GM18508 (cell line): ENCODE measurements around the gene SLC35A3.
"Not testable (repeated sequence)": the region's sequence is repeated elsewhere in the genome, so short reads cannot be mapped to it uniquely, and the experiment has no call there.

Experiments used
- ATAC-seq: cut with Tn5 transposase; IDR thresholded peaks from one replicate; pipeline ENCODE4 v1.9.1; 2021; ENCODE audit warnings: moderate number of reproducible peaks; ENCODE audit not compliant: insufficient read depth, unreplicated experiment

SLC35A3 gene

GRCh38 chr1:100027212-100027611 lies 57.4 kb downstream of the SLC35A3 start:
- no peak for ATAC-seq

- no peak for ATAC-seq
Measured at GRCh38 chr1:100028765-100029164, 59.0 kb downstream of the SLC35A3 start.

GRCh38 chr1:100034470-100034869 lies 64.7 kb downstream of the SLC35A3 start:
- ATAC-seq: no peak

DNA sequence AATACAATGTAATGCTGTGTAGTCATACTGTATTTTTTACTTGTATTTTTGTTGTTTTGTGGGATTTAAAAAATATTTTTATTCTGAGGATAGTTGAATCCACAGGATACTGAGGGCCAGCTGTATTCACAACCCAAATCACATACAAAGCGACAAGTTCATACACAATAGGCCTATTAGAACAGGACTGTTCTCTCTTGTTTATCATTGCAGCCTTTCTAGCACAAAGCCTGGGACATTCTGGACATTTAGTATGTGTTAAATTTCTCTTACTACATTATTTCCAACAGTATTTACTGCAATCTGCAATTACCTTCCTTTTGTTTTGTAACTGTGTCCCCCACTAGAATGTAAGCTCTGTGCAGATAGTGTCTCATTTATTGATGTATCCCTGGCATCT lies 65.4 kb downstream of the SLC35A3 start:
- no peak for ATAC-seq

- no peak for ATAC-seq
Measured at GRCh38 chr1:100036718-100037655, 67.2 kb downstream of the SLC35A3 start.

GRCh38 chr1:100037656-100037926 lies 67.8 kb downstream of the SLC35A3 start:
- no peak for ATAC-seq

- ATAC-seq: peak; percentile 54
Measured at GRCh38 chr1:100037927-100038659, 68.3 kb downstream of the SLC35A3 start.

DNA sequence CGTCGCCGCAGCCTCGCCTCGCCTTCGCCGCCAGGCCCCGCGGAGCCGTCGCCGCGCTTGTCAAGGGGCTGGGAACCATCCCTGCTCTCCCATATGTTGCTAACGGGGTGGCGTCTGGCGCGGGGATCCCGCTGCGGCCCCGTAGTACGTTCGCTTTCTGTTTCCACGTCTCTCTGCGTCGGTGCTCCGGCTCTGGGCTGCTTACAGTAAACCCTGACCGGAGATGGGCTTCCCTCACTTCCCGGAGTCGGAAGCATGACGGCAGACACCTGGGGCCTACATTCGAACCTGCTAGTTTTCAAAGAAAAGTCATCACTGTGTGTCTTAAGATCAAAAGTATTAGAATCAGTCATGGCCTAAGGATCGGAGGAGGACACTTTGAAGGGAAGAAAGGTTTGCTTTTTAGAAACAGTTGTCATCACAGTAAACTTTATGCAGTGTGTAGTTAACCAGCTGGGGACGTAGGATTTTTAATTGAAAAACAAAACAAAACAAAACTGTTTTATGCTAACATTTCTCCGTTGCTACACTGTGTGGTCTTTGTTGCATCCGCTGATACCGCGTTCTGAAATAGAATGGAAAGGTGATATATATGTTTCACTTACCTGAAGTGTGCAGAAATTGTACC lies 69.0 kb downstream of the SLC35A3 start:
- ATAC-seq: peak; percentile 35

DNA sequence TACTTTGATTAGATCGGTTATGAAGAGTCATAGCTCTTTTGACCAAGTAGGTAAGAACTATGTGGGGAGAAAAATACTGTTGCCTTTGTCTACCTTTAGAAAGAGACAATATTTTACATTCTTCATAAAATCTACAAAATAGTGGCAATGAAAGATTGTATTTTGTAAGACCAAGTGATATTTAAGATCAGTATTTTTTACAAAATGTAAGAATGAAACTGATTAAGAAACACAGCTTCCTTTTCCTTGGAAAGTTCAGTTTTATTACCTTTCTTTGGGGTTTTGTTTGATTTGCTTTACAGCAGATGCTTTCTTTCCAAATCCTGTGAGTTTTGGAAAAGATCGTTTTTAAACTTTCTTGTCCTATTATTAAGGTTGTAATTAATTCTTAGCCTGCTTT lies 69.8 kb downstream of the SLC35A3 start:
- no peak for ATAC-seq

GRCh38 chr1:100045206-100045605 lies 75.4 kb downstream of the SLC35A3 start:
- no peak for ATAC-seq

GRCh38 chr1:100047235-100047708 lies 77.5 kb downstream of the SLC35A3 start:
- ATAC-seq: not testable (repeated sequence)

DNA sequence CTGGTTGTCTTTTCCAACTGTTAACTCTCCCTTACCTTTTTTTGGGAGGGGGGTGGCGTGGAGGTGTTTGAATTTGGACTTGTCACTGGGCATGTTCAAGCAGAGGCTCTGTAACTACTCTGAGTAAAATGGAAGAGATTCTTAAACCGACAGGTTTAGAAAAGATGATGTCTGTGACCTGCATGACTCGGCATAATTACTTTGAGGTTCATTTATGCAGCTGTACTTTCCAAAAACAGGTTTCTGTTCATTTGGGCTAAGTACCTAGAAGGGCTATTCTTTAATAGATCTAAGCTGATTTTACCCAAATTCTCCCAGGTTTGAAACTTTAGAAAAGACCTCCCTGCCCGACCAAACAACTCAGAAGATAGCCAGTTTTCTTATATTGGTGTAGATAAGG lies 80.3 kb downstream of the SLC35A3 start:
- no peak for ATAC-seq

DNA sequence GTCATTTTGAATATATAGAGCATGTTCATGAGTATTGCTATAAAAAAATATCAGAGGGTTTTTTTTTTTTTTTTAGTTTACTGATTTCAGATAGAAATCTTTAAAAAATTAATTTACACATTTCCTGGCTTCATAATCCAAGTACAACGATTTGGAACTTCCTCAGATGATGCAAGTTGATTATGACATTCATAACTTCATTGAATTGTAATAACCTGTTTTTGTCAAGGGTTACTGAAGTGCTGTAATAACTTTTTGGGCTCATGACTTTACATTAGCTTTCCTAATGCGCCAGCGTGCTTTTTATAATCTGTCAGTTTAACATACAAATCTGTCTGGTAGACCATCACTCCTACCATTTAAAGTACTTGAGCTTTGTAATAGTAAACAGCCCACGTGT lies 81.6 kb downstream of the SLC35A3 start:
- no peak for ATAC-seq

DNA sequence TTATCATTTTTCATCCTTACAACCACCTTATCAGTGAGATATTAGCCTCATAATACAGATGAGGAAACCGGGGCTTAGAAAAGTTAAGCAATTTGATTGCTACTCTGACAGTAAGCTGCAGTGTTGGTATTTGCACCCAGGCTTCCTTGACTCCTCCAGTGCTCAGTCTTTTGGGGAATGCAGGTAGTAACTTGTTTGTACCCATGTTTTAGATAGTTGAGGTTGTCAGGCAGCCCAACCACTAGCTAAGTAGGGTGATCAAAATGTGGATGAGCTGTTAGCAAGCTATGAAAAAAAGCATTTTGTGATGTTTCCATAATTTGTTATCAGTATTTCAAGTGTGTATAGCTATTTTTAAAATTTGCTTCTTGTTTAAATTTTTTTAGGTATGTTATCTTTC lies 82.1 kb downstream of the SLC35A3 start:
- no peak for ATAC-seq

GRCh38 chr1:100053119-100053518 lies 83.3 kb downstream of the SLC35A3 start:
- no peak for ATAC-seq

DNA sequence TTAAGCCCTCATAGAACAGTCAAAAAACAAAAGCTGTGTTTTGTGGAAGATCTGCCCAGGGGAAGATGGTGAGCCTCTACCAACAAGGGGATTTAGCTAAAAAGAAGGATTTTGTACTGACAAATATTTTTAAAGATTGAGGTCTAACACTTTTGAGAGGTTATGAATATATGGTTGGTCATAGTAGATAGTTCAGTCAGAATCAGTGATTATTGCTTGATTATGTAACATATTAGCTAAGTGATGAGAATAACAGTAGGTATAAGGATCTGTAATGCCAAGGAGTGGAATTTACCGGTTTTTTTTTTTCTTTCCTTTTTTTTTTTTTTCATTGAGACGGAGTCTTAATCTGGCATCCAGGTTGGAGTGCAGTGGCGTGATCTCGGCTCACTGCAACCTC lies 83.9 kb downstream of the SLC35A3 start:
- no peak for ATAC-seq

GRCh38 chr1:100061681-100062080 lies 91.9 kb downstream of the SLC35A3 start:
- no peak for ATAC-seq

DNA sequence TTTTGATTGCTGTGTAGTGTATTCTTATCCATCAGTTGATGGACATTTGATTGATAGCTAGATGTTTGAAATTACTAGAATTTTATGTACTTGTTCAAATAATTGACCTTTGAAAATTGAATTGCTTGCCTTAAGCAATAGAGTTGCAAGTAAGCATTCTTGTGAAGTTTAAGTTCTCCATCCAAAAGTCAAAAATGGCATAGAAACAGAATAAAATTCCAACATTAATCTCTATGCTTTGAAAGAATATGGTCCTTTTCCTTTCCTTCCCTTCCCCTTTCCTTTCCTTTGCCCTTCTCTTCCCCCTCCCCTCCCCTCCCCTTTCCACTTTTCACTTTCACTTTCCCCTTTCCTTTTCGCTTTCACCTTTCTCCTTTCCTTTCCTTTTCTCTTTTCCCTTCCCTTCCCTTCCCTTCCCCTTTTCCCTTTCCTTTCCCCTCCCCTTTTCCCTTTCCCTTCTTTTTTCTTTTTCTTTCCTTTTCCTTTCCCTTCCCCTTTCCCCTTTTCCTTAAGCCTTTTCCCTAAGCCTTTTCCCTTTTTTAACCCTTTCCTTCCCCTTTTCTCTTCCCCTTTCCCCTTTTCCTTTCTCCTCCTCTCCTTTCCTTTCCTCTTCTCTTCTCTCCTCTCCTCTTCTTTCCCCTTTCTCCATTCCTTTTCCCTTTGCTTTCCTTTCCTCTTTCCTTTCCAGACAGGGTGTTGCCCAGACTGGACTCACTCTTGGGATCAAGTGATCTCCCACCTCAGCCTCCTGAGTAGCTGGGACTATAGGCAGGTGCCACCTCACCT lies 95.6 kb downstream of the SLC35A3 start:
- ATAC-seq: no peak

- ATAC-seq: no peak
Measured at GRCh38 chr1:100065969-100066227, 96.1 kb downstream of the SLC35A3 start.

GRCh38 chr1:100070201-100070939 lies 100.6 kb downstream of the SLC35A3 start:
- ATAC-seq: no peak
